T-cell (primary cell): Measurements from ENCODE around the gene AXIN1. TPM values are rescaled to one million over a fixed set of nuclear protein-coding genes. Genes with fewer than 3 reads are reported as not detected.

Experiments used
- ATAC-seq, 4 experiments: fragments of 200-7000 bp in 3 of 4; fragments of 150-1000 bp in 1 of 4; cut with Tn5 transposase; replicated peaks in 1 of 4; 1 replicate in 3 of 4; 2 replicates in 1 of 4; pipeline ENCODE4 v1.10.0; 2021; ENCODE audit warnings: moderate library complexity in 3 of 4, mild to moderate bottlenecking in 2 of 4, moderate number of reproducible peaks in 1 of 4
- CTCF ChIA-PET, 2 donors: fragments of 300-600 bp; sonication (Branson Sonifier 250); formaldehyde crosslinking; loops; one replicate each; lab custom pipeline; 2022; ENCODE audit warnings: antibody characterized with exemption in 2 of 2; lab: Charles Lee
- POLR2A ChIA-PET, 2 donors: fragments of 300-600 bp; sonication (Branson Sonifier 250); formaldehyde crosslinking; loops; one replicate each; lab custom pipeline; 2022; ENCODE audit warnings: antibody characterized with exemption in 2 of 2; lab: Charles Lee
- DNase-seq, 35 experiments: peaks; one replicate each; pipeline versions ENCODE4 v3.0.0 to v3.0.0-alpha.2; 2013 to 2023
- H3K27ac ChIP-seq: one replicate; pipeline ENCODE4 v1.5.1; 2013; ENCODE audit warnings: low read length
- H3K27me3 ChIP-seq, 2 experiments: replicated peaks in 1 of 2; 1 replicate in 1 of 2; 2 replicates in 1 of 2; pipeline versions ENCODE4 v1.6.1 to v1.7.0; 2013; ENCODE audit warnings: low read length in 1 of 2, mixed read lengths in 1 of 2; ENCODE audit not compliant: control insufficient read depth in 2 of 2, insufficient read depth in 2 of 2; ENCODE audit errors: extremely low read depth in 1 of 2
- H3K36me3 ChIP-seq, 2 donors: 1 replicate in 1 of 2; 2 replicates in 1 of 2; pipeline versions ENCODE4 v1.6.1 to v1.7.0; 2013; ENCODE audit warnings: low read length in 1 of 2; ENCODE audit not compliant: control insufficient read depth in 2 of 2, insufficient read depth in 1 of 2; ENCODE audit errors: extremely low read depth in 1 of 2
- H3K4me1 ChIP-seq, 2 experiments: 1 replicate in 1 of 2; 2 replicates in 1 of 2; pipeline versions ENCODE4 v1.6.1 to v1.7.0; 2013; ENCODE audit warnings: low read length in 2 of 2, mixed read lengths in 1 of 2; ENCODE audit not compliant: insufficient read depth in 2 of 2, control insufficient read depth in 1 of 2; ENCODE audit errors: extremely low read depth in 1 of 2
- H3K4me3 ChIP-seq, 2 donors: 1 replicate in 1 of 2; 2 replicates in 1 of 2; pipeline versions ENCODE4 v1.5.1 to v1.7.0; 2013; ENCODE audit warnings: mild to moderate bottlenecking in 2 of 2, low read length in 1 of 2, moderate library complexity in 1 of 2; ENCODE audit not compliant: control insufficient read depth in 1 of 2; ENCODE audit errors: extremely low read depth in 1 of 2
- H3K9me3 ChIP-seq: 2 replicates; pipeline ENCODE4 v1.7.0; 2013
- H3K27ac Mint-ChIP-seq, 2 donors: one replicate each; pipeline ENCODE4 v1.8.0; 2020 to 2021; ENCODE audit warnings: mild to moderate bottlenecking in 2 of 2, mixed read lengths in 2 of 2
- H3K27me3 Mint-ChIP-seq, 2 donors: one replicate each; pipeline ENCODE4 v1.8.0; 2021 to 2022; ENCODE audit warnings: mixed read lengths in 2 of 2
- H3K36me3 Mint-ChIP-seq: one replicate; pipeline ENCODE4 v1.8.0; 2021; ENCODE audit warnings: mixed read lengths
- H3K4me1 Mint-ChIP-seq, 3 donors: one replicate each; pipeline ENCODE4 v1.8.0; 2020 to 2022; ENCODE audit warnings: mixed read lengths in 3 of 3, mild to moderate bottlenecking in 1 of 3
- H3K4me3 Mint-ChIP-seq, 3 donors: one replicate each; pipeline ENCODE4 v1.8.0; 2020 to 2022; ENCODE audit warnings: mild to moderate bottlenecking in 3 of 3, mixed read lengths in 3 of 3, moderate library complexity in 3 of 3
- H3K9me3 Mint-ChIP-seq, 3 donors: one replicate each; pipeline ENCODE4 v1.8.0; 2020 to 2022; ENCODE audit warnings: mixed read lengths in 3 of 3
- WGBS: methylation state at CpG from one replicate; pipeline ENCODE4 v1.1.5; 2013; ENCODE audit warnings: missing lambda C conversion rate; ENCODE audit not compliant: insufficient coverage; 5-methylcytosine and 5-hydroxymethylcytosine counted together
- total RNA-seq, 35 experiments: library from RNA in 6 of 35; stranded (reverse) in 6 of 35; fragments of 120-200 nt in 1 of 35; gene quantifications; one replicate each; pipeline versions ENCODE4 v1.2.1 to v1.2.4 and lab custom pipeline; 2013 to 2026

AXIN1 gene
- total RNA-seq, 5 donors from 2014 or later (not counting 1 experiment from before 2014, with no cell fraction given): 38.5 to 58.9 (median 50.4) TPM

- H3K4me3 Mint-ChIP-seq: no peak overlapping the region
- no peaks in the 10 kb centered on the region for H3K9me3 Mint-ChIP-seq
- peaks cover 15 to 18% (median 16%) of the 10 kb centered on the region in 3 donors for H3K4me1 Mint-ChIP-seq
- Histone ChIP-seq H3K4me1 (peaks cover 4 to 36% of the 10 kb centered on the region in 2 experiments), H3K27me3 (no peaks in the 10 kb centered on the region), H3K4me3 (no peak overlapping the region), H3K36me3 (peaks cover 25 to 56% of the 10 kb centered on the region in 2 donors), H3K9me3 (no peaks in the 10 kb centered on the region), H3K27ac (no peak overlapping the region)
- POLR2A ChIA-PET: no interaction called here
- H3K27me3 Mint-ChIP-seq: no peaks in the 10 kb centered on the region
- H3K27ac Mint-ChIP-seq: no peak overlapping the region
- DNase-seq: no peak
- peaks cover 10% of the 10 kb centered on the region for H3K36me3 Mint-ChIP-seq
- ATAC-seq: no peak
- WGBS: 96% methylated on average over 16 of the region's 17 CpGs
- CTCF ChIA-PET: no interaction called here
Measured at GRCh38 chr16:306911-307370, 45.6 kb downstream of the AXIN1 start.

- H3K4me1 ChIP-seq: peaks cover 4 to 36% of the 10 kb centered on the region in 2 experiments
- Mint-ChIP-seq H3K4me1 (peaks cover 15 to 18% (median 16%) of the 10 kb centered on the region in 3 donors), H3K4me3 (no peak overlapping the region), H3K27ac (no peak overlapping the region), H3K9me3 (no peaks in the 10 kb centered on the region), H3K27me3 (no peaks in the 10 kb centered on the region), H3K36me3 (peaks cover 7% of the 10 kb centered on the region)
- no peak overlapping the region for H3K27ac ChIP-seq
- 100% methylated on average over 9 of the region's 19 CpGs for WGBS
- peaks cover 21 to 60% of the 10 kb centered on the region in 2 donors for H3K36me3 ChIP-seq
- ChIA-PET POLR2A (no interaction called here), CTCF (no interaction called here)
- no peaks in the 10 kb centered on the region for H3K9me3 ChIP-seq
- no peak for ATAC-seq
- no peaks in the 10 kb centered on the region for H3K27me3 ChIP-seq
- no peak for DNase-seq
- no peak overlapping the region for H3K4me3 ChIP-seq
Measured at GRCh38 chr16:305916-306626, 46.5 kb downstream of the AXIN1 start.

- H3K4me3 Mint-ChIP-seq: no peak overlapping the region
- no peak overlapping the region for H3K27ac Mint-ChIP-seq
- Histone ChIP-seq H3K27me3 (no peaks in the 10 kb centered on the region), H3K36me3 (peaks cover 27 to 57% of the 10 kb centered on the region in 2 donors), H3K4me3 (no peak overlapping the region), H3K27ac (no peak overlapping the region), H3K4me1 (peaks cover 2 to 27% of the 10 kb centered on the region in 2 experiments), H3K9me3 (no peaks in the 10 kb centered on the region)
- ChIA-PET CTCF (no interaction called here), POLR2A (interaction anchor here in 1 of 2 donors (0.6 kb wide), 1 partner anchor 156 kb away, joined by 6 read pairs; no protein-coding TSS in a partner anchor)
- ATAC-seq (peak in 2 of 4 experiments; percentile 36 to 63), DNase-seq (peak in 3 of 35 experiments; percentile 26 to 43 (median 33))
- H3K36me3 Mint-ChIP-seq: peaks cover 5% of the 10 kb centered on the region
- peaks cover 7 to 10% (median 9%) of the 10 kb centered on the region in 3 donors for H3K4me1 Mint-ChIP-seq
- 94% methylated on average over 41 of the region's 43 CpGs for WGBS
- H3K27me3 Mint-ChIP-seq: no peaks in the 10 kb centered on the region
- no peaks in the 10 kb centered on the region for H3K9me3 Mint-ChIP-seq
Measured at GRCh38 chr16:303760-304505, 48.6 kb downstream of the AXIN1 start.

- Mint-ChIP-seq H3K27ac (no peak overlapping the region), H3K9me3 (no peaks in the 10 kb centered on the region), H3K36me3 (peaks cover 5% of the 10 kb centered on the region), H3K27me3 (no peaks in the 10 kb centered on the region), H3K4me3 (no peak overlapping the region), H3K4me1 (peaks cover 1 to 9% (median 5%) of the 10 kb centered on the region in 3 donors)
- ATAC-seq (no peak), DNase-seq (no peak)
- 97% methylated on average over 7 of the region's 13 CpGs for WGBS
- no peaks in the 10 kb centered on the region for H3K27me3 ChIP-seq
- CTCF ChIA-PET: no interaction called here
- H3K4me1 ChIP-seq: peaks cover 0 to 7% of the 10 kb centered on the region in 2 experiments
- no peaks in the 10 kb centered on the region for H3K9me3 ChIP-seq
- no peak overlapping the region for H3K27ac ChIP-seq
- peaks cover 19 to 51% of the 10 kb centered on the region in 2 donors for H3K36me3 ChIP-seq
- POLR2A ChIA-PET: no interaction called here
- H3K4me3 ChIP-seq: no peak overlapping the region
Measured at GRCh38 chr16:301950-302349, 50.6 kb downstream of the AXIN1 start.

- DNase-seq: no peak
- H3K4me1 ChIP-seq: peaks cover 0 to 3% of the 10 kb centered on the region in 2 experiments
- Mint-ChIP-seq H3K27ac (no peak overlapping the region), H3K27me3 (no peaks in the 10 kb centered on the region), H3K36me3 (peaks cover 5% of the 10 kb centered on the region), H3K9me3 (no peaks in the 10 kb centered on the region), H3K4me3 (no peak overlapping the region), H3K4me1 (peaks cover 1 to 5% (median 3%) of the 10 kb centered on the region in 3 donors)
- no peak overlapping the region for H3K4me3 ChIP-seq
- POLR2A ChIA-PET: no interaction called here
- no peak overlapping the region for H3K27ac ChIP-seq
- no peaks in the 10 kb centered on the region for H3K27me3 ChIP-seq
- WGBS: no CpG with 5 or more reads among the region's 6 CpGs
- no peak for ATAC-seq
- peaks cover 13 to 53% of the 10 kb centered on the region in 2 donors for H3K36me3 ChIP-seq
- CTCF ChIA-PET: no interaction called here
- no peaks in the 10 kb centered on the region for H3K9me3 ChIP-seq
Measured at GRCh38 chr16:301235-301634, 51.3 kb downstream of the AXIN1 start.

- POLR2A ChIA-PET: interaction anchor here in 1 of 2 donors (0.6 kb wide), 1 partner anchor 62 kb away, joined by 3 read pairs; no protein-coding TSS in a partner anchor
- Histone ChIP-seq H3K27me3 (no peaks in the 10 kb centered on the region), H3K36me3 (peaks cover 16 to 49% of the 10 kb centered on the region in 2 donors), H3K27ac (no peak overlapping the region), H3K9me3 (no peaks in the 10 kb centered on the region), H3K4me1 (no peaks in the 10 kb centered on the region), H3K4me3 (no peak overlapping the region)
- no peak for ATAC-seq
- no peaks in the 10 kb centered on the region for H3K9me3 Mint-ChIP-seq
- H3K4me3 Mint-ChIP-seq: no peak overlapping the region
- no peak overlapping the region for H3K27ac Mint-ChIP-seq
- no peaks in the 10 kb centered on the region for H3K36me3 Mint-ChIP-seq
- H3K4me1 Mint-ChIP-seq: no peaks in the 10 kb centered on the region
- H3K27me3 Mint-ChIP-seq: no peaks in the 10 kb centered on the region
- WGBS: 97% methylated on average over 30 of the region's 32 CpGs
- CTCF ChIA-PET: no interaction called here
- no peak for DNase-seq
Measured at GRCh38 chr16:297832-298231, 54.7 kb downstream of the AXIN1 start.
